ENCODE data around the gene LSM4.
A peak's percentile ranks its signal among the peaks of the same experiment; 100 is the strongest.
"Not testable (repeated sequence)": the region's sequence is repeated elsewhere in the genome, so short reads cannot be mapped to it uniquely, and the experiment has no call there.

LSM4 gene

DNA sequence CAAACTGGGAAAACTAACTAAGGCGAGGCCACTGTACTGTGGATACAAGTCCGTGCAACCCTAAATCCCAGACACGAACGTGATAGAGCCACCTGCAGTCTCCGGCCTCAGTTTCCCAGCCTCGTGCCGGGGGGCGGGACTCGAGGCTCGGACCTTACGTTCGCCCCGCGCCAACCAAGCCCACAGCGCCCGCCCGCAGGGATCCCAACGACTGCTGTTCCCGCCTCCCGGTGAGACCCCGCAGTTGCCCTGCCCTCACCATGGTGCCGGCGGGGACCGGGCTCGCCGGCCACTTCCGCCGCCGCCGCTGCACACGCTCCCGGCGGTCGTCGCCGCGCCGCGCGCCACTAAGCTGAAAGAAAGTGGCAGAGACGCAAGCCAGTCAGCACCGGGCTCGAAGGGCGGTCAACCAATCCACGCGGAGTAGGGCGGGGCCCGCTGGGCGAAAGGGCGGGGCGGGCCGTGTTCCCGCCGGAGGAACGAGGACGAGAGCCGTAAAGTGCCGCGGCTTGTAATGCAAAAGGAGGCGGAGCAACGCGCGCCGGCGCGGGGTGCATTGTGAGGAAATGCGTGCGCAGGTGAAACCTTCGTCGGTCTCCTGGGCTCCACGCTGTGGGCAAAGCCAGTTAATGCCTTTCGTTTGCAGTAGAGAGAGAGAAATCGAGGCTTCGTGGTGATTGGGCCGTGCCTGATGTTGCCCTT lies at the start of gene LSM4:
LSM4 (minus strand) TSS at position 318 of the 702 bp plus-strand sequence; CDS start at position 262, 56 bp downstream.
- DNase-seq (ENCODE audit: low spot score) = peak; percentile 99

DNA sequence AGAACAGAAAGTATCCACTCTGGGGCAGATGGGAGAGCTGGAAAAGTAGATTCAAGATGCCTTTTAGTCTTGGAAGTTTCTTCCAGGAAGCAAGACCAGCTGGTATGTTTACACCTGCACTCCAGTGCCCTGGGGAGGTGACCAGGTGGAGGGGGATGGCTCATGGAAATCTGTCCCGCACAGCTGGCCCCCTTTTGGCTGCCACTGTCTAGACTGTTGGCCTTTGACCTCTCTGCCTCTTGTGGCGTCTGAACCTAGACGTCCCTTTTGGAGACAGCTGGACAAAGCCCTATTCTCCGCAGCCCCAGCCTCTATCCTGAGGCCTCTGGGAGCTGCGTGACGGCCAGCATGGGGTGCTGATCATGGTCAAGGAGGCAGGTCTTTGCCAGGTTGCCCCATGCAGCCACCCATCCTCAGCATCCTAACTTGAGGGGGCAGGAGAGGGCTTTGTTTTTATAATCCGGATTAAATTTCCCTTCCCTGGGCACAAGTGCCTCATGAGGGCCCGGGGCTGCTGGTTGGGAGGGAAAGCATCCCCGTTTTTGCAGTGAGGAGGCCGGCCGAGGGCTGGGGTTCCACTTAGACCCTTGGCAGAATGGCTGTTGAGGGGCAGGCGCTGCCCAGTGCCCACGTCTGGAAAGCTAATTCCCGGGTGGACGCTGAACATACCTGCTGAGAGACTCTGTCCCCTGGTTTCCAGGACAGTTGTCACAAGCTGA lies 45.8 kb upstream of the LSM4 start:
- no peak for DNase-seq (ENCODE audit: low spot score)

DNA sequence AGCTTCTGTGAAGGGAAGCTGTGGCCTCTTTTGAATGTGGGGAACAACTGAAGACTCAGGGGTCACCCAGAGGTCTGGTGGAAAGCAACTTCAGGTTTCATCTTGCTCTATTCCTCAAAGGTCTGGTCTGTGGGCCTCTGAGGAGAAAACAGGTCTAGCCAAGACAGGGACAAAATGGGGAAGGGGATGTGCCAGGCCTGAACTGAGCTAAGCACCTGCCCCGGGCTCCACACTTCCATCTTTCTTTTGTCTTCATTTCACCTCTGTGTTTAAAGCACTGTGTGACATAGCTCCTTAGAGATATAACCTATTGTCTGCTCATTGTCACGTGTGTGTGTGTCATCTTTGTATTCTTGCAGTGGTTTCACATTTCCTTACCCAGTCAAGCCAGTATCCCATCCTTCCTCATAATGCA lies 43.2 kb upstream of the LSM4 start:
- DNase-seq (ENCODE audit: low spot score) = no peak

DNA sequence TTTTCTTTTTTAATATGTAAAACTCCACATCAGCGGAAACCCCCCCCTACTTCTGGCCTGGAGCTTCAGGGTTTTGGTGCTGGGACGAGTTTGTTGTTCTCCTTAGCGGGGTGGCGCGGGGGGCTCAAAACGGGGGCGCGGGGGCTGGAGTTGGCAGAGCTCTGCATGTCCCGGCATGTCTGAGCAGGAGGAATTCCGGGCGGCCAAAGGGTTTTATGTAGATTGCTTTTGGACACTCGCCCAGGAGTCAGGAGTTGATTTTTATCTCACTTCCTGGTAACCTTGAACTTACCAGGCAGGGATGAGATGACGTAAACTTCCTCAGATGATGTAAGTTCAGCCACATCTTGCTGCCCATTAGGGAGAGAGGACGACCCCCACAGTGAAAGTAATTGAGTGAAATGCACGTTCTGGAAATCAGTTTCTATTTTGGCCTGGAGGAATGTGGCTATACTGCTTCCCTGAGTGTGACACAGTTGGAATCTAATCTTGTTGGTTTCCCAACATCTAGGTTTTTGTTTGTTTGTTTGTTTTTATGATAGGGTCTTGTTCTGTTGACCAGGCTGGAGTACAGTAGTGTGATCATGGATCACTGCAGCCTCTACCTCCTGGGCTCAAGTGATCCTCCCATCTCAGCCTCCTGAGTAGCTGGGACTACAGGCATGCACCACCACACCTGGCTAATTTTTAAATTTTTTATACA lies 42.1 kb upstream of the LSM4 start:
- peak; percentile 95 for DNase-seq (ENCODE audit: low spot score)

DNA sequence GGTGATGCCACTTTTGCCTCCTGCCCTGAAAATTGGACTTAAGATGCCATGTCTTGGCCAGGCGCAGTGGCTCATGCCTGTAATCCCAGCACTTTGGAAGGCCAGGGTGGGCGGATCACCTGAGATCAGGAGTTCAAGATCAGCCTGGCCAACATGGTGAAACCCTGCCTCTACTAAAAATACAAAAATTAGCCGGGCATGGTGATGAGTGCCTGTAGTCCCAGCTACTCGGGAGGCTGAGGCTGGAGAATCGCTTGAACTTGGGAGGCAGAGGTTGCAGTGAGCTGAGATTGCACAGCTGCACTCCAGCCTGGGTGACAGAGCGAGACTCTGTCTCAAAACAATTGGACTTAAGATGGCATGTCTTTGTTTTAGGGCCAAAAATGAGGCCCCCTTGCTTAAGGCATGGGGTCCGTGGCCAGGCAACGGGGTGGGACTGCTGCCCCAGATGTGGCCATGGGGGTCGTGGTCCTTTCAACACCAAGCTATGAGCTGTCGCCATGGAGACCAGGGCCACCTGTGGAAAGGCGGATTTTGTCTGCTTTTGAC lies 41.5 kb upstream of the LSM4 start:
- not testable (repeated sequence) for DNase-seq (ENCODE audit: low spot score)

DNA sequence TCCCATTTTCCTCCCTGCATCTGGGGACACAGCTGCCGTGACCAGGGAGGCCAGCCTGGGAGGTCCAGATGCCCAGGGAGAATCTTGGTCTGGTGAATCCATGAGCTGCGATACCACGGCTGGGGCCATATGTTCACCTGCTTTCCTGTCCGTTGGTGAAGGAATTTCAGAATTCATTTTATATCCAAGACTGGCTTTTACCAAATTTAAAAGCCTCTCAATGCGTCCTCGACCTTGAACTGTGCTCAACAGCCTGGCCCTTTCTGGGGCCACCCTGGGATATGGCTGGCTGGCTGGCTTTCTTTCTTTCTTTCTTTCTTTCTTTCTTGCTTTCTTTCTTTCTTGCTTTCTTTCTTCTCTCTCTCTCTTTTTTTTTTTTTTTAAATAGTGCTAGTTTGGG lies 40.9 kb upstream of the LSM4 start:
- no peak for DNase-seq (ENCODE audit: low spot score)

DNA sequence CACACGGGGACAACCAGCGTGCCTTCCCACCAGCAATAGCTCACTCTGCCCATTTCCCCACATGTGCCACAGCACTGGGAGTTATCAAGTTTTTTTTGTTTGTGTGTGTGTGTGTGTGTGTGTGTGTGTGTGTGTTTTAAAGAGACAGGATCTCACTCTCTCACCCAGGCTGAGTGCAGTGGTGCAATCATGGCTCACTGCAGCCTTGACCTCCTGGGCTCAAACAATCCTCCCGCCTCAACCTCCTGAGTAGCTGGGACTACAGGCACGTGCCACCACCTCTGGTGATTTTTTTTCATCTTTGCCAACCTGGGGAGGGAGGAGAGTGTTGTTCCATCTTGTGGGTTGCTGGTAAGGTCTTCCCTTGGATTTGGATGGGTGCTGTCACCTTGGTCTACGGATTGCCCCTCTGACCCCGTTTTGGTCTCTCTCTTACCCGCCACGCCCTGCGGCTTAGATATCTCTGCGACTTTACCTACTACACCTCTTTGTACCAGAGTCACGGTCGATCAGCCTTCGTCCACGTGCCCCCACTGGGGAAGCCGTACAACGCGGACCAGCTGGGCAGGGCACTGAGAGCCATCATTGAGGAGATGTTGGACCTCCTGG lies 40.2 kb upstream of the LSM4 start:
- no peak for DNase-seq (ENCODE audit: low spot score)

DNA sequence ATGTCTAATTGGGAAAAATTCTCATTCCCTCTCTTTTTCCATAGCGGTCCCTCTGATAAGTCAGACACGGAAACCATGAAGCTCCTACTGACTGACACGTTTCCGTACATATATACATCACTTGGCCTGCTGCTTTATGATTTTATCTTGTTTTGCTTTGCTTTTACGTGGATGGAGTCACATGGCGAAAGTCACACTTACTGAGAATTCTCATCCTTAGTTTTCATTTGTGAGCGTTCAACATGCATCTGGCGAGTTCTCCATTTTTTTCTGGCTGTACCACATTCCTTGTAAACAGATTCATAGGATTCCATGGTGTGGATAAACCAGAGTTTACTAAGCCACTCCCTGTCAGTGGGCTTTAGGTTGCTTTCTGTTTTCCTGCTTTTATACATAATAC lies 38.8 kb upstream of the LSM4 start:
- DNase-seq (ENCODE audit: low spot score) = no peak

DNA sequence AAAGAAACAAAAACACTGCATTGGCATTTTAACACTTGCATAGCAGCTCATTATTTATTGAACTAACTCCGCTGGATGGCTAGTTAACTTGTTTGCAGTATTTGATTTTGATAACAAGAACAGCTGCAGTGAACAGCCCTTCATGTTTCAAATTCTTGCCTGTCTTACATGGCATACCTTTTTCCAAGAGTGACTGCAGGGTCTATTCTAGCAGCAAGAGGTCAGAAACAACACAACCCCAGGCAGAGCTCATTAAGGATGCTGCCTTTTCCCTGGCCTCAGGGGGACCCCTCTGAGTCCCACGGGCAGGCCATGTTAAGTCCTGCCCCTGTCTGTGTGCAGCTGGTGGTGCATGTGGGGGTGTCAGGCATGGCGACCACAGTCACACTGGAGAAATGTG lies 34.2 kb upstream of the LSM4 start:
- no peak for DNase-seq (ENCODE audit: low spot score)

DNA sequence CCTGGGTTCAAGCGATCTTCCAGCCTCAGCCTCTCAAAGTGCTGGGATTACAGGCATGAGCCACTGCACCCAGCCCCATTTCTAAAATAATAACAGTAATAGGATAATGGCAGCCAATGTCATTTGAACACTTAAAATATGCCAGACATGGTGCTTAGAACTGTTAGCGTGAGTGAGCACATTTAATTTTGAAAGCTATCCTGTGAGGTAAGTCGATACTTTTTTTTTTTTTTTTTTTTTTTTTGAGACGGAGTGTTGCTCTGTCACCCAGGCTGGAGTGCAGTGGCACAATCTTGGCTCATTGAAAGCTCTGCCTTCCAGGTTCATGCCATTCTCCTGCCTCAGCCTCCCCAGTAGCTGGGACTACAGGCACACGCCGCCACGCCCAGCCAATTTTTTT lies 31.9 kb upstream of the LSM4 start:
- DNase-seq (ENCODE audit: low spot score) = not testable (repeated sequence)

DNA sequence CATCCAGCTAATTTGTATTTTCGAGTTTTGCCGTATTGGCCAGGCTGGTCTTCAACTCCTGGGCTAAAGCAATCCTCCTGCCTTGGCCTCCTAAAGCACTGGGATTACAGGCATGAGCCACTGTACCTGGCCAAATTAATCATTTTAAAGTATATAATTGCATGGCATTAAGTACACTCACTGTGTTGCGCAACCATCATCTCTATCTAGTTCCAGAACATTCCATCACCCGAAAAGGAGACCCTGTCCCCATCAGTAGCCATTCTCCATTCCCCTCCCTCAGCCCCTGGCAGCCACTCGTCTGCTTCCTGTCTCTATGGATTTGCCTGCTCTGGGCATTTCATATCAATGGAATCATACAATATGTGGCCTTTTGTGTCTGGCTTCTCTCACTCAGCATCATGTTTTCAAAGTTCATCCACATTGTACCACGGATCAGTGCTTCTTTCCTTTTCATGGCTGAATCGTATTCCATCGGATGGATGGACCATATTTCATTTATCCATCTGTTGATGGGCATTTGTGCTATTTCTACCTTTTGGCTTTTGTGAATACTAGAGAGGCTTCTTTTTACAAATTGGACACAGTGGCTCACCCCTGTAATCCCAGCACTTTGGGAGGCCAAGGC lies 30.6 kb upstream of the LSM4 start:
- DNase-seq (ENCODE audit: low spot score) = no peak

DNA sequence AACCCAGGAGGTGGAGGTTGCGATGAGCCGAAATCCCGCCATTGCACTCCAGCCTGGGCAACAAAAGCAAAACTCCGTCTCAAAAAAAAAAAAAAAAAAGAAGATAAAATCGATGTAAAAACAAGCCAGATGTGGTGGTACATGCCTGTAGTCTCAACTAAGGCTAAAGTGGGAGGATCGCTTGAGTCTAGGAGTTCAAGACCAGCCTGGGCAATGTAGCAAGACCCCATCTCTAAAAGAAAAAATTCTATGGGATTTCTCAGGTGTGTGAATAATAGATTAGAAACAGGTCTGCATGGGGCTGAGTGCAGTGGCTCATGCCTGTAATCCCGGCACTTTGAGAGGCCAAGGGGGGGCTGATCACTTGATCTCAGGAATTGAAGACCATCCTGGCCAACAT lies 28.7 kb upstream of the LSM4 start:
- no peak for DNase-seq (ENCODE audit: low spot score)

DNA sequence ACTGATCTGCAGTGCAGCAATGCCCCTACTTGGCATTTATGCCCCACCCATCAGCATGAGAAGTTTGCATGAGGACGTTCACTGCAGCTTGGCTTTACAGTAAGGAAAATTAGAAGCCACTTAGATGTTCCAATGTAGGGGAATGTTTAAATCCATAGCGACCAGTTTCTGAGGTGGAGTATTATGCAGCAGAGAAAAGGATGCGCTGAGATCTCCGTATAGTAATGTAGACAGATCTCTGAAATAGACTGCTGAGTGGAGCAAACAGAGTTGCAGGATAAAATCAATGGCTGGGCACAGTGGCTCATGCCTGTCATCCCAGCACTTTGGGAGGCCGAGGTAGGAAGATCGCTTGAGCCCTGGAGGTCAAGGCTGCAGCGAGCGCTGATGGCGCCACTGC lies 27.6 kb upstream of the LSM4 start:
- DNase-seq (ENCODE audit: low spot score) = no peak

DNA sequence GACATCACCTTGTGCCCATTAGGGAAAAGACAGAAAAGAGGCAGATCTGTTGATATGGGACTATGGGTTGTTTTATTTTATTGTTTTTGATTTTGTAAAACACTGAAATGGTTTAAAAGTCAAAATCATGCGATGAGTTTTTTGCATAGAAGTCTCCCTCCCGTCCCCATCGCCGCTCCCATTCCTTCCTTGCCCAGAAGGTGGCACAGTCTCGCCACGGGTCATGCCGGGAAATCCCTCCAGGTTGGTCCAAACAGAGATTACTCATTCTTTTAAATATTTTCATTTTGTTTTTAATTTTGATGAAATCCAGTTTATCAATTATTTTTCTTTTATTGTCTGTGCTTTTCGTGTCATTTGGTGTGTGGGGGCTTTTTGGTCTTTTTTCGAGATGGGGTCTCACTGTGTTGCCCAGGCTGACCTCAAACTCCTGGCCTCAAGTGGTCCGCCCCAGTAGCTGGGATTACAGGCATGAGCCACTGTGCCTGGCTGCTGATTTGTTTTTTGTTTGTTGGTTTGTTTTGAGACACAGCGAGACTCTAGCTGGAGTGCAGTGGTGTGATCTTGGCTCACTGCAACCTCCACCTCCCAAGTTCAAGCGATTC lies 26.8 kb upstream of the LSM4 start:
- DNase-seq (ENCODE audit: low spot score) = peak; percentile 81

DNA sequence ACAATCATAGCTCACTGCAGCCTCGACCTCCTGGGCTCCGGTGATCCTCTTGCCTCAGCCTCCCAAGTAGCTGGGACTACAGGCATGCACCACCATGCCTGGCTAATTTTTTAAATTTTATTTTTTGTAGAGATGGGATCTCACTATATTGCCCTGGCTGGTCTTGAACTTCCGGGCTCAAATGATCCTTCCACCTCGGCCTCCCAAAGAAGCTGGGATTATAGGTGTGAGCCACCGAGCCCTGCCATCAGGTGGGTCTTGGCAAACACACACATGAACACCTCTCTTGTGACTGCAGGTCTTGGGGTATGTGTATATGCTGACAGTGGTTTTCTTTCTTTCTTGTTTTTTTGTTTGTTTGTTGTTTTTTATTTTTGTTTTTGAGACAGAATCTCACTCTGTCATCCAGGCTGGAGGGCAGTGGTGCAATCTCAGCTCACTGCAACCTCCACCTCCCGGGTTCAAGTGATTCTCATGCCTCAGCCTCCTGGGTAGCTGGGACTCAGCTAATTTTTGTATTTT lies 26.0 kb upstream of the LSM4 start:
- DNase-seq (ENCODE audit: low spot score) = not testable (repeated sequence)

DNA sequence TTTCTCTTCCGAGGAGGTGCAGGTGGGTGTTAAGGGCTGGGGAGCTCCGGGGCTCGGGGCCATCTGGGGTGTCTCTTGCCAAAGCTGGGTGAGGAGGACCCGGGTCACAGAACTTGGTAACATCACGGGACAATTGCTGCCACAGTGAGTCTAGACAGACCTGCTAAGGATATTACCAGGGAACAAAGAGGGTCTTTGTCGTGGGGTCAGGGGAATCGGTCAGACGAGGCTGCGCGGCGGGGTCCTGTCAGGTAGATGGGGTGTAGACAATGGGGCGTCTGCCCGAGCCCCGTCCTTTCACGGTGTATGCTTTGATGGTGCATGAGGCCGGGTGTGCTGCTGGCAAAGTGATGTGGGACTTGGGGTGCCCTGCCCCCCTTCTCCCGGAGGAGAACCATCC lies 25.3 kb upstream of the LSM4 start:
- no peak for DNase-seq (ENCODE audit: low spot score)

DNA sequence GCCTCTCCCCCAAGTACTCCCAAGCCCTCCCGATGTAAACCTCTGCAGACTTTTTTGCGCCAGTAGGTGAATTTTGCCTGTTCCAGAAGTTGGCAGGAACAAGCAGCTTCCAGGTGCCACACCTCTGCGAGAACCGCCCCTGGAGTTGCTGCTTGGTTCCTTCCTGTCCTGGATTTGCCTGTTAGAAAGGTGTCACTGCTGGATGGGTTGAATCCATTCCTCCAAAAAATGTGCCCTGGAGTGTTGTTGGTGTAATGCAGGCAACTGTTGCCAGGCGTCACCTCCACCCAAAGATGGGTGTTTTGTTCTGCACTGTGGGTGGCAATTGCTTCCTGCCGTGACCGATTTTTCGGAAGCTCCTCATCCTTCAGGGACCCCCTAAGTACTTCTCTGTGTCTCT lies 23.2 kb upstream of the LSM4 start:
- DNase-seq (ENCODE audit: low spot score) = no peak

DNA sequence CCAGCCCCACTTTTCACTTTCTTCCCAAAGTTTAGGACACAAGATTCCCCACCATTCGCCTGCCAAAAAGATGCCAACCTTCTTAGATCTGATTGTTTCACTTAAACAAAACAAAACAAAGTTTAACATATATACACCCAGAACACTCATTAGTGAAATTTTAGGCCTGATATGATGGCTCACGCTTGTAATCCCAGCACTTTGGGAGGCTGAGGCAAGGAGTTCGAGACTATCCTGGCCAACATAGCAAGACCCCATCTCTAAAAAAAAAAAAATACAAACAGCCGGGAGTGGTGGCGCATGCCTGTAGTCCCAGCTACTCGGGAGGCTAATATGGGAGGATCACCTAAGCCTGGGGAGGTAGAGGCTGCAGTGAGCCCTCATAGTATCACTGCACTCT lies 22.4 kb upstream of the LSM4 start:
- no peak for DNase-seq (ENCODE audit: low spot score)

DNA sequence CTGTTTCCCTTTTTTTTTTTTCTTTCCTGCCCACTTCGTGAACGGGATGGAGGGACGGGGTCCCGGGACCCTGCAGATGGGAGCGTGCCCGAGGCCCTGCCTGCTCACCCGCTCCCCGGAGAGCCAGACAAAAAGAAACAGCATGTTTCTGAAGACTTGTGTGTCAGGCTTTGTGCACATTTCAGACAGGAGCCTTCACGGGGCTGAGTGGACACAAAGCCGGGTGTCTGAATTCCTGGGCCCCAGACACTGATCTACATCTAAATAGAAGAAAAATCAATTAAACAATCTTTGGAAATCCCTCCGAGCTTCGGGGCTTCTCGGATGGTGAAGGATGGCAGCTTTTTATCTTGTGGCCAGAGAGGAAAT lies 21.7 kb upstream of the LSM4 start:
- DNase-seq (ENCODE audit: low spot score) = no peak

DNA sequence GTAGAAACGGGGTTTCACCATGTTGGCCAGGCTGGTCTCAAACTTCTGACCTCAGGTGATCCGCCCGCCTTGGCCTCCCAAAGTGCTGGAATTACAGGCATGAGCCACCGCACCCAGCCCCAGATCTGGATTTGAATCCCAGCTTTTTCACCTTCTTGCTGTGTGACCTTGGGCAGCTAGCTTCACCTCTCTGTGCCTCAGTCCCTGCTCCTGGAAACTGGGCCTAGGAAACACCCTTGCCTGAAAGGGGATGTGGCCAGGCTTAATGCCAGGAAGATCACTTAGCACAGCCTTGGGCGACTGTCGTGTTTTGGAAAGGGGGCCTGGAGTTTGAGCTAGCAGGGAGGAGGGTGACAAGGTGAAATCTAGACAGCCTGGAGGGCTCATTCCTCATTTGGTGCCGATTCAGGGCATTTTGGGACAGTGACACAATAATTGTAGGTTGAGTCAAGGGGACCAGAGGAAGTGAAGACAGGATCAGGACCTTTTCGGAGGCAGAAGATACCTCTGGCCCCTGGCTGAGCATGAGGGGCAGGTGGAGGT lies 19.3 kb upstream of the LSM4 start:
- DNase-seq (ENCODE audit: low spot score) = no peak

Measured in COLO829 (cell line).